GM18502 (cell line): ENCODE measurements around the gene MYL12B.
"Not testable (repeated sequence)": the region's sequence is repeated elsewhere in the genome, so short reads cannot be mapped to it uniquely, and the experiment has no call there.

ENCODE experiments used
- ATAC-seq: cut with Tn5 transposase; IDR thresholded peaks from one replicate; pipeline ENCODE4 v1.9.1; 2021; ENCODE audit warnings: mild to moderate bottlenecking; ENCODE audit not compliant: unreplicated experiment, poor library complexity

Gene MYL12B

DNA sequence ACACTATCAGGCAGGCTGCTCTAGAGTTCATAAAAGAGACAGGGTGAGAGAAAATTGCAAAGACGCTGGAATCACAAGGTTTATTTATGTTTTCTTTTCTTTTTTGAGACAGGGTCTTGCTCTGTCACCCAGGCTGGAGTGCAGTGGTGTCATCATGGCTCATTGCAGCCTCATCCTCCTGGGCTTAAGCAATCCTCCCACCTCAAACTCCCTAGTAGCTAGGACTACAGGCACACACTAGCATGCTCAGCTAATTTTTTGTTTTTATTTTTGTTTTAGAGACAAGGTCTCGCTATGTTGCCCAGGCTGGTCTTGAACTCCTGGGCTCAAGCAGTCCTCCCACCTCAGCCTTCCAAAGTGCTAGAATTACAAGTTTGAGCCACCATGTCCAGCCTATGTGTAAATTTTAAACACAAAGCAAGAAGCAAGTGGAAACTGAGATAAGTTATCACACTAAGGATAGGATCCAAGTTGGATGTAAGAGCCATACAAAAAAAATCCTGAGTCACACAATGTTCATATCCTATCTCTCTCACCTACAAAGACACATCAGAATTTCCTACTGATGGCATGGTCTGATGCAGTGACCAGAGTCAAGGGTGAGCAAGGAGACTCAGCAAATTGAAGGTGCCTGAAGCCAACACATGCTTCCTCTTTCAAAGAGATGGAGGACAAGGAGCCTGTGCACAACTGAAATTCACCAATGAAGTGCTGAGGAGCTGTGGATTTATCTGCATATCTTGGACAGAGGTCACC is 31.4 kb downstream of the MYL12B start:
- no peak for ATAC-seq

DNA sequence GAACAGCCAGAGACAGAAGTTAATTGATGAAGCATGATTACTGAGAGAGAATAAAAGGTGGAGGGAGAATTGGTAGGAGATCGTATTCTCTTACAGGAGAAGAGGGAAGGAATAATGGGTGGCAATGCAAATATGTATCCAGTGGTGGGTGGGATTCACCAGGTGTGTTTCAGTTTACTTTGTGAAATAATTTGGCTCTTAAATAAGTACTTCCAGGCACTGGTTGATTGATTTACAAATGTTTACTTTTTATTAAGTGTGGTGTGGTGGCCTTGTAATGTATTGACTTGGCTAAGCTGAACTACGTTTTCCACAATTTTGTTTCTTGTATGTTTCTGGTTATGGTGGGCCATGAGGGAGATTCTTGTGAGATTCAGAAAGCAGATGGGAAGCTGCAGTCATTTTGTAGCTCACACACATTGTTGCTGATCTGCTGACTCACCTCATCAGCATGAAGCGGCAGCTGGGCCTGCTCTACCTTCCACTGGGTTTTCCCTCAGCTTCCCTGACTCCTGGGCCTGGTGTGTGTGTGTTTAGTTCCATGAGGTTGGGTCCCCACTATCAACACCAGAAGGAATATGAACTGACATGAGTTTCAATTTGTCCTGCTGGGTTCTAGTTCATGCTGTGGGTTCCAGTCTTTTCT is 32.6 kb downstream of the MYL12B start:
- ATAC-seq, result no peak

DNA sequence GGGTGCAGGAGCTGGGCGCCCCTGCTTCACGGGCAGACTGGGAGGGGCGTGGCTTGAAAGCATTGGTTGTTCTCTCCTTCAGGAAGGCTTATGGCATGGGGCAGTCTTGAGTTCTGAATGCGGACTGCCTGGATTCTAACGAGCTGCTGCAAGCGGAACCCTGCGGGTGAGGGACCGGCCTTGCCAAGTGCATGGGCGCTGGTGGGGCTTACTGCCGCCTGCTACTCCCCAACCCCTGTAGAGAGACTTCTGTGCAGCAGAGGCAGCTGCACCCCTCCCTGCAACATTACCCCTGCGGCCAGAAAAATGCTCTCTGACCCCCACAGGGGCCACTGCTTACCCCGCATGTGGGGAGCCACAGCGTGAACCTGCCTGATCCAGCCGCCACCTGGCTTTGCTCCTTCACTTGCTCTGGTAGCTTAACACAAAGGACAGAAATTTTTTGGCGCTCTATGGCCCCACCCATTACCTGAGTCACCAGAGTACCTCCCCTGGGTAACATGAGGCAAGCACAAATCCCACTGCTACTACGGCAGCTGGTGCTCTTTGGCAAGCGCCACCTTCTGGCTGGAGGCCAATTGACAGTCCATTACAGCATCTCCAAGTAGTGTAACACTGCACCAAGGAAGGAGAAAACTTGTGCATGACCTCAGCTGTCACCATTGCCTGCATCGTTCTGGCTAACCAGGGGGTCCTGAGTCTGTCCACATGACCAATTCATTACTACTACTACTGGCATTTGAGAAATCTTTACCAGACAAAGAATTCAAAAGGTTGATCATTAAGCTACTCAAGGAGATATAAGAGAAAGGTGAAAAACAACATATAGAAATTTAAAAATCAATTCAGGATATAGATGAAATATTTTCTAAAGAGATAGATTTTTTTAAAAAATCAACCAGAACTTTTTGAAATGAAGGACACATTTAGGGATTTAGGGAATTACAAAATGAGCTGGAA is 35.4 kb downstream of the MYL12B start:
- ATAC-seq, result peak; percentile 99

DNA sequence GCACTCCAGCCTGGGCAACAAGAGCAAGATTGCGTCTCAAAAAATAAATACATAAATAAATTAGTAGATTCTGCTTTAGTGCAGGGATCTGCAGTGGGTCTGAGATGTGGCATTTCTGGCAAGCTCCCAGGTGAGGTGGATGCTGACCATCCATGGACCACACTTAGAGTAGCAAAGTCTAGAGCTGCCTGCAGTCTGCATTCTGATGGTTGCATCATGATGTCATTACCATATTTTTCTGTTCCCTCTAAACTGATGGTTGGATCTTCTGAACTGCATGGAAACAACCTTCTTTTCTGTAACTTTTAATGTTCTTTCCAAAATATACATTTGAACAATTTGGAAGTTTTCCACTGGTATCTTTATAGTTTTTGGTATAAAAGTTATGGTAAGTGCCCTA is 42.9 kb downstream of the MYL12B start:
- ATAC-seq, result no peak

DNA sequence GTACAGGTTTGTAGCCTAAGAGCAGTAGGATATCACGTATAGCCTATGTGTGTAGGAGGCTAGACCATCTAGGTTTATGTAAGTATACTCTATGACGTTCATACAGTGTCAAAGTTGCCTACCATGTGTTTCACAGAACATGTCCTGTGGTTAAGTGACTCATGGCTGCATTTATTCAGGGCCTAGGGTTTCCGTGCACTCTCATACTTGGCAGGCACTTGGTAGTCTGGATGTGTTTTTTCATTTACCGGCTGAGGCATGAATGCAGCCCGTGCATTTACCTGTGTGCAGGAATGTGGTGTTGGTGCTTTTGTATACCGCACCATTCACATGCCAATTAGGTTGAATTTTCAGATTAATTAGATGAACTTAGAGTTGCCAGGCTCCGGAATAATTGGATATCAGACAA is 43.4 kb downstream of the MYL12B start:
- ATAC-seq, result no peak

DNA sequence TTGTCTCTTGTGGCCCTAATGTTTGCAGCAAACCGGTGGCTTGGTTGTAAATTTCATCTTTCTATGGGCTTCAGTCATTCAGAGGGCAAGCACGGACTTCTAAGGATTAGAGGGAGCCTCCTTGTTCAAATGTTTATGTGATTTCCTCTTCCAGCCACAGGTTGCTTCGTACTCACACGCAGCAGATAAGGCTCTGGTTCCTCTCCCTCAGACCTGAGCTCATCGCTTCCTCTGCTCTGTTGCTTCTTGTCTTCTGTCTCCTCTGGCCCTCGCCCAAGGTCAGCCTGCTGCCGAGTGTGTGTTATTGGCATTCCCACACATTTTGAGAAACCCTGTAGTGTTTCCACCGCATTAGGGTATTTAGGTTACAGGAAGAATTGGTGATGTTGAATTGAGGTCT is 44.0 kb downstream of the MYL12B start:
- ATAC-seq, result no peak

DNA sequence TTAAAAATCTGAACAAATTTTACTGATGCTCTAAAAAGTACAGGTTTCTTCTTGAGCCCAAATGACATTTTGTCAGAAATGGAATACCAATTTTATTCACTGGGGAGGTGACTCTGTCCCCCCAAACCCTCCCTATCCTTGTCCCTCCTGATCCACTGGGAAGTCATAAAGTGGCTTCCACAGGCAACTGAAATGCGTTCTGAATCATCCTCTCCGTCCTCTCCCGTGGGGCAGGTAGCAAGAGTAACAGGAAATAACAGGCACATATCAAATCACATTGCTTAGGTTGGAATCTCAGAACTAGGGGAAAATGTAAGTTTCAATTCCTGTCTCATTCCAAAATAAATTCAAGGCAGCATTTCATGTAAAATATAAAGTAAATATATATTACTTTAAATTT is 44.5 kb downstream of the MYL12B start:
- no peak for ATAC-seq

DNA sequence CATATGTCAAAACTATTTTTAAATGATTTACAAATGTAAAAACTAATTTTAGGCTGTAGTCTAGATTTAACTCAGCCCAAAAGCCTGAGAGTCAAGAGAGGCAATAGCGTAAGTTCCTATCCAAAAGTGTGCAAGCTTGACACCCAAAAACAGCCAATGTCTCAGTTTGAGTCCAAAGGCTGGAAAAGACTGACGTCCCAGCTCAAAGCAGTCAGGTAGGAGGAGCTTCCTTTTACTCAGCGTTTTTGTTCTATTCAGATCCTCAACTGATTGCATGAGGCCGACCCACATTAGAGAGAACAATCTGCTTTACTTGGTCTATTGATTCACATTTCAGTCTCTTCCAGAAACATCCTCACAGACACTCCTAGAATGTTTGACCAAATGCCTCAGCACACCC is 51.8 kb downstream of the MYL12B start:
- no peak for ATAC-seq

DNA sequence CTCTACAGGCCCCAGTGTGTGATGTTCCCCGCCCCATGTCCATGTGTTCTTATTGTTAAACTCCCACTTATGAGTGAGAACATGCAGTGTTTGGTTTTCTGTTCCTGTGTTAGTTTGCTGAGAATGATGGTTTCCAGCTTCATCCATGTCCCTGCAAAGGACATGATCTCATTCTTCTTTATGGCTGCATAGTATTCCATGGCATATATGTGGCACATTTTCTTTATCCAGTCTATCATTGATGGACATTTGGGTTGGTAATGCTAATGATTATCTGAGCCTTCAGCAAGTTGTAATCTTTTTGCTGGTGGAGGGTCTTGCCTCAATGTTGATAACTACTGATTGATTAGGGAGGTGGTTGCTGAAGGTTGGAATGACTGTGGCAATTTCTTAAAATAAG is 53.4 kb downstream of the MYL12B start:
- ATAC-seq, result not testable (repeated sequence)

DNA sequence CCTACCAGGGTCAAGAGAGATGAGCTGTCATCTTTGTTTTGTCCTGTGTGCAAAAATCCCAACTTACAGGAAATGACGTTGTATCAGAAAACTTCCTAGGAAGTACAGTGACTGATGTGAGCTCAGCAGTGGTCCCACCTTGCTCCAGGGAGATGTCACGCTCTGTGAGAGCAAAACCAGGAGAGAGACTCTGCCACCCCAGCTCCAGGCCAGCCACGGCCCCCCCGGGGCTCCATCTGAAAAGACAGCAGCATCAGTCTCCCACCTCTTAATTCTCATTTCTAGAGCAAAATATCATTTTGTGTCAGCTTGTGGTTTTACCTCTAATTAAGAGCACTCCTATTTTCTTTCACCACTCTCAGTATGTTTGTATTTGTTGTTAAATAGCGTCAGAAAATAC is 57.5 kb downstream of the MYL12B start:
- ATAC-seq, result no peak

DNA sequence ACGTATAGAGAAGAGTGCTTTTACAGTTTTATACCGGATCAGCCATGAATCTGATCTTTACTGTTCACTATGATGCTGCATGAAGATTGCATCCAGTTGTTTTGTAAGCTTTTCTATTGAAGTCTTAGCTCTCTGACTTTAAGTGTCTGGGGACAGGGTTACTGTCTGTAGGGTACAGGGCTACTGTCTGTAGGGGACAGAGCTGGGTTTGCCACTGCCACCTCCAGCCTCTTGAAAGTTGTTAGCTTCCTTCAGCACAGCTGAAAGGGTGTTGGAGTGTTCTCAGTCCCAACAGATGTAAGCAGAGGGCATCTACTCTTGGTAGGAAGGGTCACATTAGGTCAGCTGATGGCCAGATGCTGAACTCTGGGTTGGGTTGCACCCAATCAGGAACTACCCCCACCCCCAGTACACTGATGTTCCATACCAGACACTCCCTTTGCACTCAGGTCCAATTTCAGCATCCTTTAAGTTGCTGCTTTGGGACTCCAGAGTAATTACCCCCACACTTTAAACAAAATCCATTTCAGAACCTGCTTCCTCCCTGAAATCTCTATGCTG is 58.0 kb downstream of the MYL12B start:
- no peak for ATAC-seq

DNA sequence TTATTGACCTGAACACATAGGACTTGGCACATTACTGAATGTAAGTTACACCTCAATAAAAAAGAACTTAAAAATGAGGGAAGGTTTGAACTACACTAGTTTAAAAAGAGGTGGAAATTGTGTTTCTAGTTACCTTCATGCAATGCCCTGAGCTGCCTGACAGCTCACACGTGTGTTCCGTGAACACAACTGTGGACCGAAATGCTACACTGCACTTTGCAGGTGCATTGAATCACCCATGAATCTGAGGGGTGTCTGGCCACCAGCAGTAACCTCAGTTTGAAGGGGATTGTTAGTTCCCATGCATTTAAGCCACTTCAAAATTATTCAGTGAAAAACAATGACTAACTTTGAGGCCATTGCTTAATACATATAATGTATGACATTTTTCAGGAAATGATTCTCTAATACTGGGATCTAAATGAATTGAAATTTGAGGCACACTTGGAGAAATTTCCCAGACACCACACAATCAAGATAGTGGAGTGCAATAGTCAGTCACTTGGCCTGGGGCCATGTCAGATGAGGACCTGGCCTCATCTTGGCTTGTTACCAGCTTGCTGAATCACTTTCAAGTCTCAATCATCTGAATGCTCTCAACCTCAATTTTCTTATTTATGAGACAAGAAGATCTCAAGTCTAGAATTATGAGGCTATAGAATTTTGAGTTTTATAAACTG is 59.3 kb downstream of the MYL12B start:
- ATAC-seq, result no peak

DNA sequence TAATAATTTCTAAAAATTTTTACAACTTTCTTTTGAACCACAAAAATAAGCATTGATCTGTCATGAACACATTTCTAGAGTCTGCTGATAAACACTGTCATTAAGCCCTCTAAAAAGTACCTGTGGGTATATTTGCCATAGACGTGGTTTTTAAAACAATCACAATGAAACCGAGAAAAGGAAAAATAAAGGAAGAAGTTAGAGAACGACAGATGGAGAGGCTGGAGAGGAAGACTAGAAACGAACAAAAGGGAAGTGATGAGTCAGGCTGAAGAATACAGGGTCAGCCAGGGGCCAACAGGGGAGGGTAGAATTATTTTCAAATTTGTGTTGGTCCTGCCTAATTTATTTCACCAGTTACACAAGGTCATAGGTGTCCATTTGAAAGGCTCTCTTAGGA is 62.0 kb downstream of the MYL12B start:
- peak; percentile 68 for ATAC-seq
